ENCODE data around the gene PIR.

GRCh38 chrX:15504661-15505060 is 11.5 kb upstream of the PIR start:
- TF ChIP-seq ATF3 (IDR thresholded peaks at IDR 0.05), result no peak
- TF ChIP-seq CTCF (IDR thresholded peaks at IDR 0.05 in 2 of 3, conservative IDR thresholded peaks at IDR 0.05 in 1 of 3; ENCODE audit: borderline replicate concordance in 1 of 3, insufficient read depth in 1 of 3, low read depth in 2 of 3, low read length in 2 of 3), result no peak
- no peak for TF ChIP-seq CEBPB (IDR thresholded peaks at IDR 0.05; ENCODE audit: low read depth)
- no peak for TF ChIP-seq SRF (IDR thresholded peaks at IDR 0.05; ENCODE audit: low read depth)
- no peak for TF ChIP-seq POLR2A (IDR thresholded peaks at IDR 0.05; ENCODE audit: borderline replicate concordance, extremely low read depth, insufficient read depth, insufficient read length)

Data from HCT116 (cell line).